Bronchial epithelial cell (primary cell): Measurements from ENCODE around the gene ZNF521. TPM values are rescaled to one million over a fixed set of nuclear protein-coding genes. Genes with fewer than 3 reads are reported as not detected.

Experiments
- DNase-seq: peaks from one replicate; pipeline ENCODE4 v3.0.0-alpha.2; 2010; ENCODE audit warnings: low read depth
- FAIRE-seq: peaks from 2 replicates; lab custom pipeline; 2011; peaks lifted over from hg19 to GRCh38; lab: Jason Lieb, UNC
- H3K27me3 ChIP-seq: 2 replicates; pipeline ENCODE4 v1.5.1; 2011; ENCODE audit warnings: low read length; ENCODE audit not compliant: control insufficient read depth, insufficient read depth
- H3K36me3 ChIP-seq: 2 replicates; pipeline ENCODE4 v1.5.1; 2011; ENCODE audit warnings: low read length; ENCODE audit not compliant: control insufficient read depth, insufficient read depth
- H3K4me3 ChIP-seq: 2 replicates; pipeline ENCODE4 v1.5.1; 2011; ENCODE audit warnings: mild to moderate bottlenecking, low read depth, low read length, control low read depth
- CTCF ChIP-seq: IDR thresholded peaks from 2 replicates; pipeline ENCODE4 v1.5.1; 2011; ENCODE audit warnings: mild to moderate bottlenecking, moderate library complexity, low read length, control low read depth, inconsistent platforms; ENCODE audit not compliant: insufficient read depth, severe bottlenecking
- total RNA-seq: library from RNA; depleted of rRNA; stranded (reverse); fragments of >200 nt; gene quantifications from 2 replicates; pipeline ENCODE4 v1.2.1, GENCODE V29; 2014

The ZNF521 gene
- total RNA-seq, 1 donor from 2014 or later = 0.53 TPM

- no peak overlapping the region for H3K4me3 ChIP-seq
- no peak for FAIRE-seq
- H3K27me3 ChIP-seq = no peaks in the 10 kb centered on the region
- DNase-seq = no peak
- no peak for TF ChIP-seq CTCF
- no peaks in the 10 kb centered on the region for H3K36me3 ChIP-seq
These were observed 29.2 kb downstream of the ZNF521 start for GRCh38 chr18:25322806-25323205.

- H3K36me3 ChIP-seq = no peaks in the 10 kb centered on the region
These were observed 35.5 kb downstream of the ZNF521 start for GRCh38 chr18:25316381-25317018.

GRCh38 chr18:25314838-25315190, 37.2 kb downstream of the ZNF521 start:
- TF ChIP-seq CTCF = no peak
- H3K36me3 ChIP-seq = no peaks in the 10 kb centered on the region
- no peak for FAIRE-seq
- DNase-seq = no peak
- H3K4me3 ChIP-seq = no peak overlapping the region
- no peaks in the 10 kb centered on the region for H3K27me3 ChIP-seq

More at GRCh38 chr18:25316381-25317018, 35.5 kb downstream of the ZNF521 start:
- FAIRE-seq (no peak), DNase-seq (no peak)
- TF ChIP-seq CTCF = no peak
- H3K4me3 ChIP-seq = no peak overlapping the region
- no peaks in the 10 kb centered on the region for H3K27me3 ChIP-seq

- DNase-seq (no peak), FAIRE-seq (no peak)
- no peak overlapping the region for H3K4me3 ChIP-seq
- TF ChIP-seq CTCF = no peak
- no peaks in the 10 kb centered on the region for H3K36me3 ChIP-seq
- H3K27me3 ChIP-seq = no peaks in the 10 kb centered on the region
These were observed 37.7 kb downstream of the ZNF521 start for GRCh38 chr18:25314151-25314837.

- FAIRE-seq = no peak
- H3K4me3 ChIP-seq = no peak overlapping the region
- DNase-seq = no peak
- no peaks in the 10 kb centered on the region for H3K36me3 ChIP-seq
- TF ChIP-seq CTCF = no peak
- H3K27me3 ChIP-seq = no peaks in the 10 kb centered on the region
These were observed 38.7 kb downstream of the ZNF521 start for GRCh38 chr18:25313268-25313667.
